HG02610 (cell line): Measurements from ENCODE around the gene LEFTY2.
"Not testable (repeated sequence)": the region's sequence is repeated elsewhere in the genome, so short reads cannot be mapped to it uniquely, and the experiment has no call there.

Experiments
- ATAC-seq: cut with Tn5 transposase; IDR thresholded peaks from one replicate; pipeline ENCODE4 v1.9.1; 2021; ENCODE audit warnings: mild to moderate bottlenecking, moderate library complexity; ENCODE audit not compliant: unreplicated experiment

Gene LEFTY2

GRCh38 chr1:225931270-225932136 lies 9.5 kb downstream of the LEFTY2 start:
- no peak for ATAC-seq

- ATAC-seq, result no peak
These were observed 10.5 kb downstream of the LEFTY2 start for GRCh38 chr1:225930566-225930965.

- ATAC-seq, result not testable (repeated sequence)
These were observed 11.6 kb downstream of the LEFTY2 start for GRCh38 chr1:225929462-225929861.

GRCh38 chr1:225928186-225929175 lies 12.5 kb downstream of the LEFTY2 start:
- ATAC-seq, result no peak

- no peak for ATAC-seq
These were observed 14.4 kb downstream of the LEFTY2 start for GRCh38 chr1:225926551-225927113.

GRCh38 chr1:225923692-225924555 lies 17.1 kb downstream of the LEFTY2 start, which contains the start of gene PYCR2:
TSS of gene PYCR2 (minus strand) at chr1:225924250. CDS start at chr1:225924110, 140 bp downstream.
- peak; percentile 99 for ATAC-seq

- no peak for ATAC-seq
These were observed 17.7 kb downstream of the LEFTY2 start for GRCh38 chr1:225923381-225923691.

- ATAC-seq, result no peak
These were observed 19.0 kb downstream of the LEFTY2 start for GRCh38 chr1:225921734-225922709.

- no peak for ATAC-seq
These were observed 21.1 kb downstream of the LEFTY2 start for GRCh38 chr1:225919906-225920305.

GRCh38 chr1:225918280-225918679 lies 22.7 kb downstream of the LEFTY2 start:
- no peak for ATAC-seq

- no peak for ATAC-seq
These were observed 23.5 kb downstream of the LEFTY2 start for GRCh38 chr1:225917536-225917935.

GRCh38 chr1:225917101-225917500 lies 23.9 kb downstream of the LEFTY2 start:
- no peak for ATAC-seq

- ATAC-seq, result no peak
These were observed 25.5 kb downstream of the LEFTY2 start for GRCh38 chr1:225915538-225915991.

GRCh38 chr1:225914947-225915346 lies 26.1 kb downstream of the LEFTY2 start:
- ATAC-seq, result no peak

- no peak for ATAC-seq
These were observed 26.6 kb downstream of the LEFTY2 start for GRCh38 chr1:225914391-225914790.

GRCh38 chr1:225911191-225912130 lies 29.6 kb downstream of the LEFTY2 start:
- peak; percentile 87 for ATAC-seq

GRCh38 chr1:225909477-225909876 lies 31.5 kb downstream of the LEFTY2 start:
- no peak for ATAC-seq

- ATAC-seq, result no peak
These were observed 32.2 kb downstream of the LEFTY2 start for GRCh38 chr1:225908773-225909172.
